HepG2 (cell line): ENCODE measurements around the gene TBX3. TPM values are rescaled to one million over a fixed set of nuclear protein-coding genes. Genes with fewer than 3 reads are reported as not detected.

Experiments used
- BRCA1 ChIP-seq: sonication (generic); formaldehyde crosslinking; IDR thresholded peaks from 2 replicates; pipeline ENCODE4 v1.4.0; 2020; ENCODE audit warnings: missing genetic modification reagents
- DPF2 ChIP-seq: sonication (generic); formaldehyde crosslinking; IDR thresholded peaks from 2 replicates; pipeline ENCODE4 v1.4.0; 2020; ENCODE audit warnings: mild to moderate bottlenecking, low read depth, missing genetic modification reagents, borderline replicate concordance
- IRF2 ChIP-seq: IDR thresholded peaks from 2 replicates; pipeline ENCODE4 v1.6.1; 2018; ENCODE audit warnings: missing genetic modification reagents, missing compliant biosample characterization
- JUNB ChIP-seq: sonication (generic); formaldehyde crosslinking; IDR thresholded peaks from 2 replicates; pipeline ENCODE4 v1.8.0; 2022; ENCODE audit warnings: missing genetic modification reagents, mild to moderate bottlenecking, borderline replicate concordance
- KDM2A ChIP-seq: sonication (generic); formaldehyde crosslinking; IDR thresholded peaks from 2 replicates; pipeline ENCODE4 v1.4.0; 2020; ENCODE audit warnings: low read depth, missing genetic modification reagents, borderline replicate concordance
- KLF12 ChIP-seq: sonication (generic); formaldehyde crosslinking; IDR thresholded peaks from 2 replicates; pipeline ENCODE4 v1.4.0; 2020; ENCODE audit warnings: missing genetic modification reagents, borderline replicate concordance
- MBNL3 ChIP-seq: fragments of 250-450 bp; sonication (Bioruptor Pico); conservative IDR thresholded peaks from 2 replicates; pipeline ENCODE4 v1.8.0; 2022; ENCODE audit warnings: mild to moderate bottlenecking, inconsistent platforms
- NFKB2 ChIP-seq: sonication (generic); formaldehyde crosslinking; IDR thresholded peaks from 2 replicates; pipeline ENCODE4 v1.4.0; 2020; ENCODE audit warnings: missing genetic modification reagents, borderline replicate concordance
- PCBP2 ChIP-seq: fragments of 200-400 bp; formaldehyde crosslinking; optimal IDR thresholded peaks from 2 replicates; pipeline ENCODE3; 2018; ENCODE audit warnings: low read length, low read depth; ENCODE audit not compliant: poor library complexity, severe bottlenecking
- PHF5A ChIP-seq: IDR thresholded peaks from one replicate; pipeline ENCODE4 v1.6.1; 2018; ENCODE audit warnings: low read depth, missing genetic modification reagents; ENCODE audit not compliant: unreplicated experiment
- RXRB ChIP-seq: IDR thresholded peaks from 2 replicates; pipeline ENCODE4 v1.6.1; 2016; ENCODE audit warnings: borderline replicate concordance, missing genetic modification reagents, missing compliant biosample characterization
- SIN3A ChIP-seq: IDR thresholded peaks from 2 replicates; pipeline ENCODE4 v1.6.1; 2011; ENCODE audit warnings: low read depth, mild to moderate bottlenecking, control low read depth, low read length, borderline replicate concordance
- SP5 ChIP-seq: IDR thresholded peaks from 2 replicates; pipeline ENCODE4 v1.6.1; 2016; ENCODE audit warnings: low read depth, borderline replicate concordance
- ZFX ChIP-seq: sonication (generic); formaldehyde crosslinking; IDR thresholded peaks from 2 replicates; pipeline ENCODE4 v1.4.0; 2020; ENCODE audit warnings: mild to moderate bottlenecking, low read depth, missing genetic modification reagents, moderate library complexity
- ZKSCAN5 ChIP-seq: sonication (generic); formaldehyde crosslinking; IDR thresholded peaks from 2 replicates; pipeline ENCODE4 v1.5.1; 2020; ENCODE audit warnings: mild to moderate bottlenecking, missing genetic modification reagents
- ZNF44 ChIP-seq: sonication (generic); formaldehyde crosslinking; IDR thresholded peaks from 2 replicates; pipeline ENCODE4 v1.5.1; 2020; ENCODE audit warnings: mild to moderate bottlenecking, missing genetic modification reagents
- ZNF496 ChIP-seq: sonication (generic); formaldehyde crosslinking; IDR thresholded peaks from 2 replicates; pipeline ENCODE4 v1.8.1; 2023; ENCODE audit warnings: mild to moderate bottlenecking, moderate library complexity, missing genetic modification reagents; ENCODE audit not compliant: insufficient replicate concordance
- ZNF749 ChIP-seq: sonication (generic); formaldehyde crosslinking; IDR thresholded peaks from 2 replicates; pipeline ENCODE4 v1.8.0; 2022; ENCODE audit warnings: mild to moderate bottlenecking, missing genetic modification reagents, moderate library complexity, borderline replicate concordance
- ZNF772 ChIP-seq: sonication (generic); formaldehyde crosslinking; IDR thresholded peaks from 2 replicates; pipeline ENCODE4 v1.5.0; 2020; ENCODE audit warnings: mild to moderate bottlenecking, missing genetic modification reagents
- polyA plus RNA-seq, 8 experiments: library from polyadenylated mRNA; depleted of rRNA in 3 of 8; stranded (reverse) in 7 of 8; unstranded in 1 of 8; fragments of >200 nt; fragmentation: Illumina TruSeq in 4 of 8; extraction: Trizol in 4 of 8; gene quantifications; 2 replicates each; pipeline versions ENCODE4 v1.2.1 to v1.2.3, GENCODE V29; 2011 to 2016; ENCODE audit warnings: low read depth in 4 of 8, missing spikeins in 1 of 8, mixed read lengths in 1 of 8; ENCODE audit not compliant: insufficient read depth in 1 of 8
- total RNA-seq, 5 experiments: library from RNA; depleted of rRNA; stranded (reverse); fragments of >200 nt; fragmentation: Illumina TruSeq; extraction: Trizol; gene quantifications; 2 replicates each; pipeline ENCODE4 v1.2.3, GENCODE V29; 2016; ENCODE audit warnings: low read depth in 1 of 5
- TF ChIP-seq, protein P1 (sequence below): sonication (generic); formaldehyde crosslinking; IDR thresholded peaks from 2 replicates; pipeline ENCODE4 v1.4.0; 2020; ENCODE audit warnings: missing genetic modification reagents
- TF ChIP-seq, protein P2 (sequence below): sonication (generic); formaldehyde crosslinking; IDR thresholded peaks from 2 replicates; pipeline ENCODE4 v1.4.0; 2020; ENCODE audit warnings: mild to moderate bottlenecking, missing genetic modification reagents
- TF ChIP-seq, protein P3 (sequence below): sonication (generic); formaldehyde crosslinking; IDR thresholded peaks from 2 replicates; pipeline ENCODE4 v1.8.0; 2022; ENCODE audit warnings: mild to moderate bottlenecking, missing genetic modification reagents, moderate library complexity

The TBX3 gene
- total and polyA plus RNA-seq, 2 of the 13 experiments (the other 11 are each of a cell fraction or from before 2014, with no cell fraction given) = 27.1 to 42.4 TPM

DNA sequence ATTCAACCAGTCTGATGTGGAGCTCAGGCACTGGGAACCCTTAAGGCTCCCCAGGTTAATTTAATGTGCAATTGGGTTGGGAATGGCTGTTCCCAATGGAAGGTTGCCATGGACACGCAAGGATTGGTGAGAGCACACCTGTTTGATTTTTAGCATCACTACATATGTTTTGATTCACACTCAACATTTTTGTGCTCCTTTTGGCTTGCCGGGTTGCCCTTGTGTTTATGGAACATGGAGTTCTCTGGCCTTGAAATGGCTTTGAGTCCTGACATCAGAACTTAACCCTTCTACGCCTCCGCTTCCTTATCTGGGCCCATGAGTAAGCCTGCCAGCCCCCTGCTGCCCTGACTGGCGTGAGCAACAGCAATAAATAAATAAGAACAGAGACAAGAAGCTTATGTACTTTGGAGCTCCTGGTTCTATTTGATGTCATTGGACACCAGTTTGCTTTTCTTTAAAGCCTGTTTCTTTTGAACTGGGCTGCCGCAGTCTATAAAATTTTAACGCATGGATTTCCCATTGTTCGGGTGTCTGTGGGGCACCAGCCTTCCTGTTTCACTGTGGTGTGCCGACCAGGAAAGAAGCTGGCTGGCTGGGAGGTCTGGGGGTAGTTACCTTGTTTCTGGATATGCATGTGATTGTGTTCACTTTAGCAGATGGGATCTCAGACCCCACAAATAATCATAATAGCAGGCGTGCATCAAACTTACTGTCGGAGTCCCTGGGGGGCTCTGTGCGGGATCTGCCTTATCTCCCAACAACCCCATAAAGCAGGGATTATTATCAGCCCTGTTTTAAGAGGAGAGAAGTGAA, 27.8 kb downstream of the TBX3 start (continued):
- TF ChIP-seq JUNB (CRISPR knock-in tag) (no peak; the same call in 1 of the 2 replicates), ZNF44 (CRISPR knock-in tag) (no peak), IRF2 (CRISPR knock-in tag) (peak; percentile 72), ZKSCAN5 (CRISPR knock-in tag) (no peak), MBNL3 (CRISPR knock-in tag) (no peak), ZNF496 (CRISPR knock-in tag) (no peak), BRCA1 (no peak), KLF12 (CRISPR knock-in tag) (no peak), SIN3A (no peak), ZNF772 (CRISPR knock-in tag) (0 out of 2 replicates have a peak, but pooled peaks have one; percentile 5), ZFX (CRISPR knock-in tag) (peak; percentile 33; the same call in 1 of the 2 replicates), PHF5A (CRISPR knock-in tag) (no peak), SP5 (CRISPR knock-in tag) (peak; percentile 77), ZNF749 (CRISPR knock-in tag) (no peak), PCBP2 (no peak), KDM2A (peak; percentile 39; the same call in 1 of the 2 replicates), DPF2 (CRISPR knock-in tag) (peak; percentile 89), RXRB (CRISPR knock-in tag) (peak; percentile 91), NFKB2 (CRISPR knock-in tag) (no peak)
- TF ChIP-seq, protein P1, sequence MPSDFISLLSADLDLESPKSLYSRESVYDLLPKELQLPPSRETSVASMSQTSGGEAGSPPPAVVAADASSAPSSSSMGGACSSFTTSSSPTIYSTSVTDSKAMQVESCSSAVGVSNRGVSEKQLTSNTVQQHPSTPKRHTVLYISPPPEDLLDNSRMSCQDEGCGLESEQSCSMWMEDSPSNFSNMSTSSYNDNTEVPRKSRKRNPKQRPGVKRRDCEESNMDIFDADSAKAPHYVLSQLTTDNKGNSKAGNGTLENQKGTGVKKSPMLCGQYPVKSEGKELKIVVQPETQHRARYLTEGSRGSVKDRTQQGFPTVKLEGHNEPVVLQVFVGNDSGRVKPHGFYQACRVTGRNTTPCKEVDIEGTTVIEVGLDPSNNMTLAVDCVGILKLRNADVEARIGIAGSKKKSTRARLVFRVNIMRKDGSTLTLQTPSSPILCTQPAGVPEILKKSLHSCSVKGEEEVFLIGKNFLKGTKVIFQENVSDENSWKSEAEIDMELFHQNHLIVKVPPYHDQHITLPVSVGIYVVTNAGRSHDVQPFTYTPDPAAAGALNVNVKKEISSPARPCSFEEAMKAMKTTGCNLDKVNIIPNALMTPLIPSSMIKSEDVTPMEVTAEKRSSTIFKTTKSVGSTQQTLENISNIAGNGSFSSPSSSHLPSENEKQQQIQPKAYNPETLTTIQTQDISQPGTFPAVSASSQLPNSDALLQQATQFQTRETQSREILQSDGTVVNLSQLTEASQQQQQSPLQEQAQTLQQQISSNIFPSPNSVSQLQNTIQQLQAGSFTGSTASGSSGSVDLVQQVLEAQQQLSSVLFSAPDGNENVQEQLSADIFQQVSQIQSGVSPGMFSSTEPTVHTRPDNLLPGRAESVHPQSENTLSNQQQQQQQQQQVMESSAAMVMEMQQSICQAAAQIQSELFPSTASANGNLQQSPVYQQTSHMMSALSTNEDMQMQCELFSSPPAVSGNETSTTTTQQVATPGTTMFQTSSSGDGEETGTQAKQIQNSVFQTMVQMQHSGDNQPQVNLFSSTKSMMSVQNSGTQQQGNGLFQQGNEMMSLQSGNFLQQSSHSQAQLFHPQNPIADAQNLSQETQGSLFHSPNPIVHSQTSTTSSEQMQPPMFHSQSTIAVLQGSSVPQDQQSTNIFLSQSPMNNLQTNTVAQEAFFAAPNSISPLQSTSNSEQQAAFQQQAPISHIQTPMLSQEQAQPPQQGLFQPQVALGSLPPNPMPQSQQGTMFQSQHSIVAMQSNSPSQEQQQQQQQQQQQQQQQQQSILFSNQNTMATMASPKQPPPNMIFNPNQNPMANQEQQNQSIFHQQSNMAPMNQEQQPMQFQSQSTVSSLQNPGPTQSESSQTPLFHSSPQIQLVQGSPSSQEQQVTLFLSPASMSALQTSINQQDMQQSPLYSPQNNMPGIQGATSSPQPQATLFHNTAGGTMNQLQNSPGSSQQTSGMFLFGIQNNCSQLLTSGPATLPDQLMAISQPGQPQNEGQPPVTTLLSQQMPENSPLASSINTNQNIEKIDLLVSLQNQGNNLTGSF = no peak
- TF ChIP-seq, protein P2, sequence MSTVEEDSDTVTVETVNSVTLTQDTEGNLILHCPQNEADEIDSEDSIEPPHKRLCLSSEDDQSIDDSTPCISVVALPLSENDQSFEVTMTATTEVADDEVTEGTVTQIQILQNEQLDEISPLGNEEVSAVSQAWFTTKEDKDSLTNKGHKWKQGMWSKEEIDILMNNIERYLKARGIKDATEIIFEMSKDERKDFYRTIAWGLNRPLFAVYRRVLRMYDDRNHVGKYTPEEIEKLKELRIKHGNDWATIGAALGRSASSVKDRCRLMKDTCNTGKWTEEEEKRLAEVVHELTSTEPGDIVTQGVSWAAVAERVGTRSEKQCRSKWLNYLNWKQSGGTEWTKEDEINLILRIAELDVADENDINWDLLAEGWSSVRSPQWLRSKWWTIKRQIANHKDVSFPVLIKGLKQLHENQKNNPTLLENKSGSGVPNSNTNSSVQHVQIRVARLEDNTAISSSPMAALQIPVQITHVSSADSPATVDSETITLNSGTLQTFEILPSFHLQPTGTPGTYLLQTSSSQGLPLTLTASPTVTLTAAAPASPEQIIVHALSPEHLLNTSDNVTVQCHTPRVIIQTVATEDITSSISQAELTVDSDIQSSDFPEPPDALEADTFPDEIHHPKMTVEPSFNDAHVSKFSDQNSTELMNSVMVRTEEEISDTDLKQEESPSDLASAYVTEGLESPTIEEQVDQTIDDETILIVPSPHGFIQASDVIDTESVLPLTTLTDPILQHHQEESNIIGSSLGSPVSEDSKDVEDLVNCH (CRISPR knock-in tag) = no peak
- TF ChIP-seq, protein P3, sequence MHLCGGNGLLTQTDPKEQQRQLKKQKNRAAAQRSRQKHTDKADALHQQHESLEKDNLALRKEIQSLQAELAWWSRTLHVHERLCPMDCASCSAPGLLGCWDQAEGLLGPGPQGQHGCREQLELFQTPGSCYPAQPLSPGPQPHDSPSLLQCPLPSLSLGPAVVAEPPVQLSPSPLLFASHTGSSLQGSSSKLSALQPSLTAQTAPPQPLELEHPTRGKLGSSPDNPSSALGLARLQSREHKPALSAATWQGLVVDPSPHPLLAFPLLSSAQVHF (CRISPR knock-in tag) = no peak
